Type B pancreatic cell (in vitro differentiated cells): ENCODE results near the gene MACF1. TPM values are rescaled to one million over a fixed set of nuclear protein-coding genes. Genes with fewer than 3 reads are reported as not detected.
"Not testable (repeated sequence)": the region's sequence is repeated elsewhere in the genome, so short reads cannot be mapped to it uniquely, and the experiment has no call there.

Experiments
- DNase-seq: peaks from one replicate; pipeline ENCODE4 v3.0.0; 2021; ENCODE audit warnings: mixed read lengths; ENCODE audit not compliant: unreplicated experiment; ENCODE audit errors: extremely low spot score
- H3K27ac Mint-ChIP-seq: 2 replicates; pipeline ENCODE4 v1.8.0; 2021; ENCODE audit warnings: mild to moderate bottlenecking, mixed read lengths
- H3K27me3 Mint-ChIP-seq: 2 replicates; pipeline ENCODE4 v1.8.0; 2021; ENCODE audit warnings: mixed read lengths
- H3K36me3 Mint-ChIP-seq: 2 replicates; pipeline ENCODE4 v1.8.0; 2021; ENCODE audit warnings: mixed read lengths
- H3K4me1 Mint-ChIP-seq: one replicate; pipeline ENCODE4 v1.8.0; 2021; ENCODE audit warnings: mixed read lengths; ENCODE audit not compliant: unreplicated experiment
- H3K4me3 Mint-ChIP-seq: 2 replicates; pipeline ENCODE4 v1.8.0; 2021; ENCODE audit warnings: mild to moderate bottlenecking, mixed read lengths
- H3K9me3 Mint-ChIP-seq: 2 replicates; pipeline ENCODE4 v1.8.0; 2021; ENCODE audit warnings: mixed read lengths
- CTCF ChIP-seq: fragments of 200-600 bp; sonication (generic); conservative IDR thresholded peaks from 2 replicates; pipeline ENCODE4 v1.5.0; 2021; ENCODE audit warnings: antibody characterized with exemption, mild to moderate bottlenecking
- total RNA-seq: library from RNA; stranded (reverse); gene quantifications from 2 replicates; pipeline ENCODE4 v1.2.1, GENCODE V29; 2021; ENCODE audit warnings: low replicate concordance

MACF1 gene
- total RNA-seq, 1 donor from 2014 or later = 201 TPM

- Mint-ChIP-seq H3K9me3 (peaks cover 4% of the 10 kb centered on the region), H3K36me3 (no peaks in the 10 kb centered on the region), H3K4me1 (no peaks in the 10 kb centered on the region), H3K4me3 (no peak overlapping the region), H3K27ac (no peak overlapping the region), H3K27me3 (peaks cover 8% of the 10 kb centered on the region)
- TF ChIP-seq CTCF = no peak
- DNase-seq = no peak
Observed at GRCh38 chr1:39501666-39502065, 297.2 kb downstream of the MACF1 start.

- H3K27ac Mint-ChIP-seq, H3K4me1 Mint-ChIP-seq, H3K4me3 Mint-ChIP-seq, DNase-seq, H3K9me3 Mint-ChIP-seq, H3K36me3 Mint-ChIP-seq: not testable (repeated sequence)
- H3K27me3 Mint-ChIP-seq = peaks cover 20% of the 10 kb centered on the region
Observed at GRCh38 chr1:39504436-39504835, 299.9 kb downstream of the MACF1 start.

- Mint-ChIP-seq H3K27me3 (peaks cover 23% of the 10 kb centered on the region), H3K4me1 (no peaks in the 10 kb centered on the region), H3K4me3 (no peak overlapping the region), H3K9me3 (peaks cover 4% of the 10 kb centered on the region), H3K27ac (no peak overlapping the region), H3K36me3 (no peaks in the 10 kb centered on the region)
- TF ChIP-seq CTCF = no peak
- DNase-seq = no peak
Observed at GRCh38 chr1:39505289-39505688, 300.8 kb downstream of the MACF1 start.

GRCh38 chr1:39507230-39507928 lies 302.9 kb downstream of the MACF1 start:
- TF ChIP-seq CTCF = peak; percentile 58
- Mint-ChIP-seq H3K27ac (no peak overlapping the region), H3K27me3 (peaks cover 23% of the 10 kb centered on the region), H3K9me3 (peaks cover 2% of the 10 kb centered on the region), H3K4me3 (no peak overlapping the region), H3K4me1 (no peaks in the 10 kb centered on the region), H3K36me3 (no peaks in the 10 kb centered on the region)
- DNase-seq = no peak

GRCh38 chr1:39508266-39508665 lies 303.8 kb downstream of the MACF1 start:
- DNase-seq = no peak
- TF ChIP-seq CTCF = no peak
- no peaks in the 10 kb centered on the region for H3K9me3 Mint-ChIP-seq
- no peaks in the 10 kb centered on the region for H3K4me1 Mint-ChIP-seq
- peaks cover 23% of the 10 kb centered on the region for H3K27me3 Mint-ChIP-seq
- H3K36me3 Mint-ChIP-seq = no peaks in the 10 kb centered on the region
- H3K27ac Mint-ChIP-seq = no peak overlapping the region
- no peak overlapping the region for H3K4me3 Mint-ChIP-seq

- no peak for DNase-seq
- Mint-ChIP-seq H3K36me3 (no peaks in the 10 kb centered on the region), H3K27ac (no peak overlapping the region)
Observed at GRCh38 chr1:39508857-39509305, 304.4 kb downstream of the MACF1 start.

More at GRCh38 chr1:39508857-39509305, 304.4 kb downstream of the MACF1 start:
- no peak overlapping the region for H3K4me3 Mint-ChIP-seq
- H3K4me1 Mint-ChIP-seq = no peaks in the 10 kb centered on the region
- H3K27me3 Mint-ChIP-seq = peaks cover 23% of the 10 kb centered on the region
- H3K9me3 Mint-ChIP-seq = no peaks in the 10 kb centered on the region
- TF ChIP-seq CTCF = no peak
